HG03175 (cell line): ENCODE results near the gene ANTXR1.

Experiments
- ATAC-seq: cut with Tn5 transposase; IDR thresholded peaks from one replicate; pipeline ENCODE4 v1.9.1; 2021; ENCODE audit warnings: mild to moderate bottlenecking, moderate library complexity; ENCODE audit not compliant: unreplicated experiment

Gene ANTXR1

DNA sequence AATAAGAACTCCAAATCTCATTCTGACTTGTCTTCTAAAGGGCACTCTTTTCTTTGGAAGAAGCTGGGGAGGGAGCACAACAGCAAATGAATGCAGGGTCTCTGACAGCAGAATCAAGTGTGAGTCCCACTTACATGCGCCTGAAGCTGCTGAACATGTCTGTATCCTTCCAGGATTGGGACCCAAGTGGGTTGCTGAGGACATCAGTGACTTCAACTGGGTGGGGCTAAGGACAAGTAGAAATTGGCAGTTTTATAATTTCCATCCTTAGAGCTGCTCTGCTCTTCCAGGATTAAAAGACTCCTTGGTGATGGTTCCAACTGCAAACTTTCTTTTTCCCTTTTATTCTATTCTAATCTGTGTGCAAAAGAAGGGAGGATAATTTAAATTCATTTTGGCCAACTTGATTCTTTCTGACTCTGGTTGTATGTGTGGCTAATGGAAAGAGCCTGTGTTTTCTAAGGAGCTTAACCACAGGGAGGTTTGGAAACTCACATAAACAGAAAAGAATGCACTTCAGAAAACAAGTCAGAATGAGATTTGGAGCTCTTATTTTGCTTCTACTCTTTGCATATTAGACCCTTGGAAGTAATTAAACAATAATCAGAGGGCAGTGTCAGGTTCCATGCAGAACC lies 20.6 kb downstream of the ANTXR1 start:
- no peak for ATAC-seq

DNA sequence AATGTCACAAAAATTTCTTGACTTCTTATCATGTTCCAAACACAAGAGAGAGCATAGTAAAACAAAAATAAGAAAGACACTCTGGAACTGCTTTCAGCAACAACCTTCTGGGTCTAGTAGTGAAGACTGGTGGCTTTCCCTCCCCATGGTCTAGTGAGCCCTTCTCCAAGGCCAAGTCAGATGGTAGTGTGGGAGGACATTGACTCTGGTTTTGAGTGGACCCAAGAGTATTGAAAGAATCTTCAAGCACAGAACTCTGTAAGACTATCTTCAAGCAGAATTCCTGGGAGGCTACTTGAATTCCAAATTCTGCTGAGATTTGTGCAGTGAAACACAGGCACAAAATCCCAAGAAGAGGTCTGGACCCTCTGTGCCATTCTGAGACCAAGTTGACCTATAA lies 21.1 kb downstream of the ANTXR1 start:
- no peak for ATAC-seq

DNA sequence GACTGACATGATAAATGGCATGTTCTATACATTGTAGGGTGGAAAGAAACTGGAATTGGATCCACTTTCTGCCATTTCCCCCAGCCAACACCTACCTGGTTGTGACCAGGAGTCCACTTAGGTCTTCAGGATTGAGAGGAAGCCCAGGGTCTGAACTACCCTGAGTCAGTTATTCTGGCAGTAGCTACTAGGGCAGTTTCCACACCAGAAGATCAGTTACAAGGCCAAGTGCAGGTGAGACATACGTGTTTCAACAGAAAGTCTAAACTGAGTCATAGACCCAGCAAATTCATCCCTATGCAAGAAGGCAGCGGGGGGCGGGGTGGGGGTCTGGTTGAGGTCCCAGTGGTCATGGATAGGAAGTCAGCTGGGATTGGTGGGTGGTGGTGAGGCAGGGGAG lies 21.9 kb downstream of the ANTXR1 start:
- ATAC-seq: no peak

DNA sequence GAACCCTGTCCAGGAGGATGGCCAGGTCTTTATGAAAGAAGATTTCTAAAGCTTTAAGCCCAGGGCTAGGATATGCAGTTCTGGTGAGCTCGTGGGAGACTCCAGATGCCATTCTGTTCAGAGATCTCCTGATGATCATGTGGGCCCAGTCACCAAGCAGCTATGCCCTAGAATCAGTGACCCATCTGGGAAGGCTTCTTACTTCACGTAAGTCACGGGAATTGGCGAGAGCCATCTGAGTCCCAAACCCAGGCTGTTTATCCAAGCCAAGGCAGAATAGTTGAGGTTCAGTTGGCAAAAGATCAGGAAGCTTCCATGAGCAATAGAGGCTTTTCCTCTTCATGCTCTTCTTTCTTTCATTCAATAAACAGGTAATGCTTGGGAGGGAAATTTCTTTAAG lies 23.9 kb downstream of the ANTXR1 start:
- ATAC-seq: no peak

DNA sequence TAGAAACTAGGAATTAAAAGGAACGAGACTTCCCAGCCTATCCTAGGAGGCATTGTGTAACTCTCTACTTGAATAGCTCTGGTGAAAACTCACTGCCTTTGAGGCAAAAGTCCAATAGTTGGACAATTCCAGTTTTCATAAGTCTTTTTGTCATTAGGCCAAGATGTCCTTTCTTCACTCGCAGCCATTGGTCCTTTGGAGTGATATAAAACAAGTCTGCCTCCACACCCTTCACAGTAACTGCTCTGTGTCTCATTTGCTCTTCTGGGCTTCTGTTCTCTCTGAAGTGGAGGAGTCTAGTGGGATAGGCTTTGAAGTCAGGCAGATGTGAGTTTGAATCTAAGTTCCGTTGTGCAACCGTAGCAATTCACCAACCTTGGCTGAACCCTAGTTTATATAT lies 28.2 kb downstream of the ANTXR1 start:
- no peak for ATAC-seq

DNA sequence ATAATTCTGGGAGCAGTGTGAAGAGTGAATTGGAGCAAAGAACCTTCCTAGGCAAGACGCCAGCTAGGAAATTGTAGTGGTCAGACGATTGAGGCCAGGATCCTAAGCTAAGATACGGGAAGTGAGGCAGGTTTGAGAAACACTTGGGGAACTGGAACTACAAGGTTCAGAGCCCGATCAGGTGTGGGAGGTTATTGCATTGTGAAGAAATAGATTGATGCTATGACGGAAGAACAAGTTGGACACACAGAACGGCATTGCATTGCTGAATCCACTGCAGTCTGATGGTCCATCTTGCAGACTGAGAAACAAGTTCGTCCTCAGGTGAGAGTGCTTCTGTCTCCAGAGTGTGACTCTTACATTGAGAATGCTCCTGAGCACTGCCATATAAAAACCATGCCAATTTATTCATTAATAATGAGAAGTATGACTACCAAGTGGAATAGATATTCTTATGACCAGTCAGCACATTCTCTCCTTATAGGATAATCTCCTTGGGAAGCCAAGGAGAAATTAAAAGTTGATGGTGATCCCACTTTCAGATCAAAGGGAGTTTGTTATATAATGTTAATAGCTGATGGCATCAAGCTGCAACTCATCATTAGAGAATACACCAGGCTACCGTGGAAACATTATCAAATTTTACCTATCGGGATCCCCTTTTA lies 30.9 kb downstream of the ANTXR1 start:
- no peak for ATAC-seq

DNA sequence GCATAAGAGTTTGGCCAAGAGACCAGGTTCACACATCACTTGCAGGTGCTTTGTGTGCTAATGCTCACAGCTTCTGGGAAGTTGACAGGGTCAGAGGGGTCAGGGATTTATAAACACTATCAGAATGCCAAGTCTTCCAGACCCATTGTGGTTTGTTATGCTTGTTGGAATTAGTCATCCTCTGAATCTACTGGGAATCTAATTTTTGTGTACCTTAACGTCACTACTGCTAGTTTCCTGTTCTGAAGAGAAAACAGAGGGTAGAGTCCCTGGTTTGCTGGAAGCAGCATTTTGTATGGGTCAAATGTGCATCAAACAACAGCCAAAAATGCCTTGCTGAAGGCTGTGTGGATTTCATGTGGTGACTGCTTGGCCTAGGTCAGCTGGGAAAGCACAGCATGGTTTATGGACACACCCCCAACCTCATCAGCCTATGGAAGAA lies 33.3 kb downstream of the ANTXR1 start:
- ATAC-seq: no peak

DNA sequence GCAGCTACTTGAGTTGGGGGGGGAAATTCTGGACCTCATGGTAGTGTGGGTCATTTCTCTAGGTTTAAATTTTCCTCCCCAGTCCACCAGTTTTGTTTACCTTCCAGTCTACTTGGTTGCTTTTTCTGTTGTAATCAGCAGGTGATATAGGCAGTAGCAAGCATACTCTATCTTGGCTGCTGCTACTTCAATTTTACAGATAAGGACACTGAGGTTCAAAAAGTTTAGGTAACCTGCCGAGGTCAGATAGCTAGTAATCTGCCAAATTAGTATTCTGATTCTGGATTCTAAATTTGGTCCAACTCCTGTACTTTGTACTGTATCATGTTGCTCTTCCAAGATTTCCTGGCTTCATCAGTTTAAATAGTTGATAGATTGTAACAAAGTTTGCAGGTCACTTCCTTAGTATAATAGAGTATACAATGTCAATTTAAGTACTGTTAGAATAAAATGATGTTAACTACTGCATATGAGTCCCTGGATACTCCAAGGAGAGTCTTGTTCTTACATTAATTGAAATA lies 34.7 kb downstream of the ANTXR1 start:
- no peak for ATAC-seq

DNA sequence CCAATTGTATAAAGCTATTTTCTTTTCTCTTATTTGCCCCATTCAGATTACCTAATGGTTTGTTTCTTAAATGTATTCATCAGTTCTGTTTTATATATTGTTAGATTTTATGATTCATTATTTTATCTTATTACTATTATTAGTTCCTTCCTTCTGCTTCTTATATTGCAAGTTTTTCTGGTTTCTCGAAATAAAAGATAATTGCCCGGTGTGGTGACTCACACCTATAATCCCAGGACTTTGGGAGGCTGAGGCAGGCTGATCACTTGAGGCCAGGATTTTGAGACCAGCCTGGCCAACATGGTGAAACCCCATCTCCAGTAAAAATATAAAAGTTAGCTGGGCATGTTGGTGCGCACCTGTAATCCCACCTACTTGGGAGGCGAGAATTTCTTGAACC lies 37.8 kb downstream of the ANTXR1 start:
- no peak for ATAC-seq

DNA sequence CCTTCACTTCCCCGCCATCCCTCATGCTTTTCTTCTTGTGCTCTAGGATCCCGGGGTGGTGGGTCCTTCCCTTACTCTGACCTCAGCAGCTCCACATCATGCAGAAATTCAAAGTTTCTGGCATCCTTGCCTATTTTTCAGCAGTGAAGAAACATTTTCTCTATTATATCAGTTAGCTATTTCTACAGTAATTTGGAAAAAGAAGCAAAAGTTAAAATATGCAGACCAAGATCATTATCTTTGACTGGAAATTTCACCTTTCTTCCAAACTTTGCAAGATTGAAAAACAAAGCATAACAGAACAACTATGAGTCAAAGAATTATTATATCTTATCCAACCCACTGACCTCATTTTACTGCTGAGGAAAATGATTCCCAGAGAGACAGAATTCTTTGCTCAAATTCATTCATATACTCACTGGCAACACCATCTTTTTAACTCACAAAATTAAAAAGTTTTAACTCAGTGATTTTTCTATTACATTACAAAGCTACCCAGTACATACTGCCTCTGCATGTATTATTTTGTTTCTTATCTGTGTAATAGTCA lies 40.5 kb downstream of the ANTXR1 start:
- ATAC-seq: no peak

DNA sequence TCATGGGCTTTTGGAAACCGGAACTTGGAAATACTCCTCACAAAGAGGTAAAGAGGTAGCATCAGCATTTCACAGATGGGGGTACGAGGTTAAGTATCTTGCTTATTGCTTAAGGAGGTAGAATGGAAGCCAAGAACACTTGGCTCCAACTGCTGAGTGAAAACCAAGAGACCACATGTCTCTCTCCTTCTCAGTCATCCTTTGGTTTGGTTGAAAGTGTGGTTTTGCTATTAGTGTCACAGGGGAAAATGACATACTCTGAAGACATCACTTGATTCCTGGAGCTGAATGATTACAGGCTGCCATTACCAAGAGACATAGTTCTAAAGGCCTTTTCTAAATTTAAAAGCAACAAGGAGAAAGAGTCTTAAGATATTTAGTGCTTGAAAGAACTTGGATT lies 41.5 kb downstream of the ANTXR1 start:
- peak; percentile 72 for ATAC-seq

DNA sequence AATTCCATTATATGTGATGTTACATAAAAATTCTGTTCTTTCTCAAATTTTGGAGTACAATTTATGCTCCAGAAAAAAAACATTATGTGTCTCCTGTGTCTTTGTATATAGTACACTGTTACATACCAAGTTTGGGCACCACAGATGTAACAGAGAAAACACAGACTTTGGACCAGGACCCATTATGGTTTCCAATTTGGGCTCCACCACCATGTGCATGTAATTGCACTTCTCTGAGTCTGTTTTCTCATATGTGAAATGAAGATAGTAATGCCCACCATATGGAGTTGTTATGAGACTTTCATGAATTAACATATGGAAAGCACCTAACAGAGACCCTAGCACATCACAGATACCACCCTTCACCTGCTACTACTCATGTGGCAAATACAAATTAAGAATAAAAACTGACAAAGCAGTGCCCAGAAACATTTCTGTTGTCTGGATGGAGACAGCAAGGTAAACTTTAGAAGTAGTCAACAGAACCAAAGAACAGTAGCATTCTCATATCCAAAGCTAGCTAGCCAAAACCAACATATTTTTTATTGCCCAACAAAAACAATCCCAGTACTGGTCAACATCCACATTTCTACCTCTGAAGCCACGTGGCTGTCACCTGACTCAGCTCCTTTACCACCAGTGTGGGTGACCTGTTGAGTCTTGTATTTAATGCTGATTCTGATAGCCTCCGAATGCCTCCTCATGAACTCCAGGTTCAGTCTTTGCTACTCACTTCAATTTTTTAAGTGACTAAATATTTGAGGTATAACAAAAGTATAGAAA lies 42.9 kb downstream of the ANTXR1 start:
- no peak for ATAC-seq

DNA sequence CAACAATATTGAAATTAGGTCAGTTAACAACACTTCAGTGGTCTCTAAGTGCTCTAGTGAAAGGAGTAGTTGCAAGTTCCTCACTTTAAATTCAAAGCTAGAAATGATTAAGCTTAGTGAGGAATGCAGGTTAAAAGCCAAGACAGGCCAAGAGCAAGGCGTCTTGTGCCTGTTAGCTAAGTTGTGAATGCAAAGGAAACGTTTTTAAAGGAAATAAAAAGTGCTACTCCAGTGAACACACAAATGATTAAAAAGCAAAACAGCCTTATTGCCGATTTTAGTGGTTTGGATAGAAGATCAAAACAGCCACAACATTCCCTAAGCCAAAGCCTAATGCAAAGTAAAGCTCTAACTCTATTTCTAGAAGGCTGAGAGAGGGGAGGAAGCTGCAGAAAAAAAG lies 44.7 kb downstream of the ANTXR1 start:
- no peak for ATAC-seq

DNA sequence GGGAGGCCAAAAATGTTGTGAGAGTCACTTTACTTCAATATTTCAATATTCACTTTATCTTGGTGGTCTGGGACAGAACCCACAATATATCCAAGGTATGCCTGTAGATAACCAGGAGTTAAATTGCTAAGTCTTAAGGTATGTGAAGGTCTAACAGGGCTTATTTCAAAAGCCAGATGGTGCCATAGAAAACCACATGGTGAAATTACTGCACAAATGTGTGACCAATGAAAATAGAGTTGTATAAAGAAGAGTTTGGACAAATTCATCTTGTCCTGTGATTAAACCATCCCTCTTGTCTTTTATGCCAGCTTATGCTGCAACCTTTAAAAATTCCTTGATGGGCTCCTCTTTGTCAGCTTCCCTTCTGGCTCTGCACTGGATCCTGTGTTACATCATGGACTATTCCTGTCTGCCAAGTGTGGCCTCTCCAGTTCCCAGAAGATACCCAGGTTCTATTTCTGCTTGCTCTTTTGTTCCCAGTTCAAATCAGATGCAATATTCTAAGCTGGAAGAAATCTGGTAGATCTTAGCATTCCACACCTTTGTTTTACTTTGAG lies 46.8 kb downstream of the ANTXR1 start:
- ATAC-seq: no peak

DNA sequence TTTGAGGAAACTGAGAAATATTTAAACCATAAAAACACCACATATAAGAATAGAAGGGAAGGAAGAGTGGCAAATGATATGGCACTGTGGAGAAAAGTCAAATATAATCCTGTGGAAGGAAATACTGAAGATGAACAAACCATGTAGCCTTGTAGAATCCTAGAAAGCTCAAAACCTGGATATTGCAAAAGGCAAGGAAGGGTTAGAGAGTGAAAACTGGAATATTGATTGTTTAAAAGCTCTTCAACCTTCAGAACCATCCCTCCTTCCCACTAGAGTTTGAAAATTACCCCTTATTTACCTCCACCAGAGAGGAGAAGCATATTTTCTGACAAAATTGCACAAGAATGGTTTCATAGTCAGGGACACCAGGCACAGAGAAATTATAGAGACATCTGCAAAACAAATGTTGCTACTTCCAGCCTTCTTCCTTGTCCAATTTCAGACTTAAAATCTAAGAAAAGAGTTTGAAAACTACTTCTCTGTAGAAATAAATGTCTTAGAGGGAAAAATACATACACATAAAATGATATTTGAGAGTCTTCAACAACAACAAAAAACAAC lies 48.0 kb downstream of the ANTXR1 start:
- no peak for ATAC-seq

DNA sequence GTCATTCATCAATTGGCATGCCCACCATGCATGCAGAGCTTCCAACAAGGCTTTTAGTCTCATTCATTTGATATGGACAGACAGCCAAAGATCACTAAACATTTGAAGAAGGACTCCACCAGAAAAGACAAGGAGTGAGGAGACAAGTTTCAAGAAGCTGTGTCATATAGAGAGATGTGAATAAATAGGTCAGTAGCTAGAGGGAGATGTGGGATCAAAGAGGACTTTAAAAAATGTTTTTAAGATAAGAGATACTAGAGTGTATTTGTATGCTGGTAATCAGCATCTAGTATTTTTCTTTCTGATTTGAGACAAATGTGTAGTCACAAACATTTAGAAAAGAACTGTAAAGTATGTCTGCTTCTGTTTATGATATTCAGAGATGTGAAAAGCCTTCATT lies 48.5 kb downstream of the ANTXR1 start:
- ATAC-seq: no peak

DNA sequence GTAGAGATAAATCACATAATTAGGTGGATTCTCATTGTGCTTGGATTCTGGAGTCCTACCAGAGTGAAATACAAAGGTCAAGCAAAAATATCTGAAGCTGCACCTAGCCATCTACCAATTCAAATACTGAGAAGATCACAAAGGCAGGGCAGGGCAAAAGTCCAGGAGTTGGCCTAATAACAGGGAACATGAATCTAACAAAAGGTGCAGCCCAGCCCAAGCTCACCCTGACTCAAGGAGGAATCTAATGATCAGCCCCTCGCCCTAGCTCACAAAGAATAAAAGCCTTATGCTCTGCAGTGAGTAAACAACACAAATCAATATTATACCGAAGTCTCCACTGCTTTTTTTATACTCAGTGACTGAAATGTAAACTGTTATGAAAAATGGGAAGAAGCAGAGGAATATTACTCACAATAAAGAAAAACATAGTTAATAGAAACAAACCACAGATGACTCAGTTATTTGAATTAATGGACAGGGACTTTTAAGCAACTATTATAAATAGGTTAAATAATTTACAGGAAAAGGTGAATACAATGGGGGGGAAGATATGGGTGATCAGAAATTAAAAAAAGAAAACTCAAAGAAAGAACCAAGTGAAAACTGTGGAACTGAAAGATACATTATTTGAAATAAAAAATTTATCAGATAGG lies 49.5 kb downstream of the ANTXR1 start:
- ATAC-seq: no peak

DNA sequence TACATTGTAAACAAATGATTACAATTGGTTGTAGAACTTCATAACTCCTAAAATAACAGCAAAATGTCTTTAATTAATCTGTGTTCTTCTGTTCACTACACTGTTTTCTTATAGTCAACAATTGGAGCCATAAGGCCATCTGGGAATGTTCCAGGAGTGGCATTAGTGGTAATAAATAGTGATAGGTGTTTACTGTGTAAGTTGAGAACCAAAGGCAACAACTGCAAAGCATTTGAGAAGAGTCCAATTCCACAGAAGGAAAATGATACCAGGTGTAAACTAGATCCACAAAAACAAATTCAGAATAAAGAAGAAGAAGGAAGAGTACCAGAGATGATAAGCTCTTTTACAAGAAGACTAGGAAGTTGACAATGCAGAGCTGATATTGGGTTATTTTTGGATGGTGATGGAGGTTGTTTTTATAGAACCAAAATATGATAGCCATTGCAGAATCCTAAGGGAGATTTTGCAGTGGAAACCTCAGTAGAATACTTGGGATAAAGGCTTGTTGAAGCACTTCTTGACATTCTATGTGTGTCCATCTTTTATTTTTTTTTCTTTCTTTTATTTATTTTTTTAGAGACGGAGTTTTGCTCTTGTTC lies 52.9 kb downstream of the ANTXR1 start:
- ATAC-seq: no peak

DNA sequence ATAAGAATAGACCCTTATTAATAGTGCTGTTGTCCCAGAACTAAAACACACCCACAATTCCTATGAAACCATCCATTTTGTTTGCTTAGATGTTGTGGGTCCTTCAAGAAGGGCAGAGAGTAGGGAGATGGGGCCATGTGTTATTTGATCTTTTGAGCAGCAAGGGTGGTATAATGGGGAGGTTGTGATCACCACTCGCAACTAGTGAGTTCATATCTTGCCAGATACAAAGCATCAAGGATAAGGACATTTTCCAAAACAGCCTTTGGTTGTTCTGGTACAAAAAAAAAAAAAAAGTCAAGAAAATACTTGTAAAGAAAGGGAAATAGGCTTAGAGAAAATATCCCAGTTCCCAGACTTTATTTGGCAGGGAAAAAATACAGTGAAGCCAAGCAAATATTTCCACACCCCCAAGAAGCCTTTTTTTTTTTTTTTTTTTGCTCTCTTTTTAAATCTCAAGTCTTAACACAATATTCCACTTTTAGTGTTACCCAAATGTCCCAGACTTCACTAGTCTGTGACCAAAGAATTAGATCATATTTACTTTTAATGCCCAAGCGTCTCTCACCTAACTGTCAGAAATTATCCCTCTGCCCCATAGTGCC lies 54.1 kb downstream of the ANTXR1 start:
- no peak for ATAC-seq

DNA sequence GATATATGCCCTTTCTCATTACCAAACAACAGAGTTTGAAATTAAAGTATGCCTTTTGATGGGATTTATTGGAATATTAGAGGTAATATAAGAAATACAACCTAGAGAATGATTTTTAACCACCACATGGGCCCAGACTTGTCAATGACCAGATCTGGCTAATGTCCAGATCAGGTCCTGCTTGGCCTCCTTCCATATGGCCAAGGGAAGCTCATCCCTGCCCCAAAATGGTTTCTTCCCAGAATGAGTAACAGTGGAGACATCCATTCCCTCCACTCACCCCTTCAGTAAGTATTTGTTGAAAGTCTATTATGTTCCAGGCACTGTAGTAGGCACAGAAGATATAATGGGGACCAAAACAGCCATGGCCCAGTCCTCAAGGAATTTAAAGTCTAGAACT lies 54.9 kb downstream of the ANTXR1 start:
- no peak for ATAC-seq
